Vagina (tissue), 2 donors: ENCODE results near the gene NKTR.

ENCODE experiments used
- CTCF ChIP-seq, 3 experiments: fragments of 450-650 bp in 2 of 3; fragments of 200-600 bp in 1 of 3; sonication (generic) in 1 of 3; IDR thresholded peaks; one replicate each; pipeline ENCODE4 v1.5.1; 2017 to 2019; ENCODE audit warnings: antibody characterized with exemption in 3 of 3, mild to moderate bottlenecking in 2 of 3, moderate library complexity in 2 of 3
- POLR2A ChIP-seq, 2 donors: fragments of 450-650 bp; IDR thresholded peaks; one replicate each; pipeline ENCODE4 v1.6.1; 2017; ENCODE audit warnings: antibody characterized with exemption in 2 of 2, mild to moderate bottlenecking in 2 of 2, moderate library complexity in 2 of 2
- POLR2AphosphoS5 ChIP-seq, 2 donors: sonication (generic); formaldehyde crosslinking; IDR thresholded peaks; one replicate each; pipeline ENCODE4 v1.9.0; 2017; ENCODE audit warnings: antibody characterized with exemption in 2 of 2, mild to moderate bottlenecking in 2 of 2, low read depth in 1 of 2; ENCODE audit not compliant: insufficient read depth in 1 of 2

GRCh38 chr3:42613462-42613861 lies 13.0 kb downstream of the NKTR start:
- TF ChIP-seq CTCF (IDR thresholded peaks at IDR 0.05) (peak in 1 of 3 experiments; percentile 20), POLR2A (IDR thresholded peaks at IDR 0.05) (no peak), POLR2AphosphoS5 (IDR thresholded peaks at IDR 0.05; ENCODE audit: insufficient read depth in 1 of 2, low read depth in 1 of 2) (no peak)
